Muscle of arm (tissue), 12 donors: ENCODE results near the gene CD58. TPM values are rescaled to one million over a fixed set of nuclear protein-coding genes. Genes with fewer than 3 reads are reported as not detected.

ENCODE experiments used
- DNase-seq: peaks from one replicate; pipeline ENCODE4 v3.0.0-alpha.2; 2013
- polyA plus RNA-seq, 12 donors: library from polyadenylated mRNA; unstranded; fragments of 120-200 nt; gene quantifications; one replicate each; pipeline ENCODE4 v1.2.1, GENCODE V29; 2013; ENCODE audit not compliant: insufficient read length in 12 of 12

Gene CD58
- polyA plus RNA-seq, 12 donors = 10.5 to 19.0 (median 15.0) TPM; not detected in 1

DNA sequence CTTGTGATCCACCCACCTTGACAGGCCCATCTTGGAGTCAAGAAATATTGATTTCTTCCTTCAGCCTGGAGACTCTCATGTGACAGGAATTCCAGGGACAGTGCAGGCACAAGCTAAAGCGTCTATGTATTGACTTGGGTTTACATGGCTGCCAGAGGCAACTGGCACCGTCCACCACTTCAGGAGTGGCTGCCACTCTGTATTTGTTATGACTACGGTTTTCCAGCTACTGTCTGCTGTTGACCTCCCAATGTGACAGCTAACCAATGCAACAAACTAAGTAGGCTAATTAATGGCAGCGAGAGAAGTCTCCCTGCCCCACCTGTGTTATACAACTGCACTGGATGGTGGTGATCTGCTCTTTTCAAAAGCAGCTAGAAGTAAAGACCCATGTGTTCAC is 56.9 kb downstream of the CD58 start:
- no peak for DNase-seq

DNA sequence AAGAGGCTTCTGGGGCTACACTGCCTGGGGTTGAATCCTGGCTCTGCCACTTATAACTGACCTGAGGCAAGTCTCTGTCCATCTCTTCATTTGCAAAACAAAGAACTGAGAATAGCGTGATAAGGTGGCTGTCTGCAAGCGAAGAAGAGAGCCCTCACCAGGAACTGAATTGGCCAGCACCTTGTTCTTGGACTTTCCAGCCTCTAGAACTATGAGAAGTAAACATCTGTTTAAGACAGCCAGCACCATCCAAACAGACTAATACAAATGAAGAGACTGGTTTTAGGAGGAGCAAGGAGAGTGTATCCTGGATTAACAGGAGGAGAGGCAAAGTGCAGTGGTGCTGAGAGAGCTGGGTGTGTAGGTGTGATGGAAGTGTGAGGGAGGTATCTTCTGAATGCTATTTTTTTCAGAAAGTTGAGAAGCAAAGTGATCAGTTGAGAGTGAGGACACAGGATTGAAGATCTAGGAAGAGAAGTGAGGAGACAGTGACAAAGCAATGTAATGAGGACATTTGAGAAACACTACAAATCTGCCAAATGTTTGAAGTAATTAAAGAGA is 59.3 kb downstream of the CD58 start:
- DNase-seq = no peak

DNA sequence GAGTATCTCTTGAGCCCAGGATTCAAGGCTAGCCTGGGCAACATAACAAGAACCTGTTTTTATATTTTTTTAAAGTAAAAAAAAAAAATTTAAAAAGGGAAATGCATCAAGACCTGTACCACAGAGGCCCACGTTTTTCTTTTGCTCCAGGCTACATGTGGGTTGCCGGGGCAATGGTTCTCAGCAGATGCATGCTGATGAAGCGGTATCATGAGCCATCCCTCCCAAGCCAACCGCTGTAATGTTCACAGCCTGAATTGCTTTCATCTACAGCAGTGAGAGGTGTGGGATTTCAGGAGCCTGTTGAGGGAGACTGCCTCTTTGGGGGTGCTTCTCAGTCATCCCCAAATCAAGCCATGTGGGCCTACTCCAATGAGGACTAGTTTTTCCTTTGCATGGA is 60.5 kb downstream of the CD58 start:
- DNase-seq = no peak

DNA sequence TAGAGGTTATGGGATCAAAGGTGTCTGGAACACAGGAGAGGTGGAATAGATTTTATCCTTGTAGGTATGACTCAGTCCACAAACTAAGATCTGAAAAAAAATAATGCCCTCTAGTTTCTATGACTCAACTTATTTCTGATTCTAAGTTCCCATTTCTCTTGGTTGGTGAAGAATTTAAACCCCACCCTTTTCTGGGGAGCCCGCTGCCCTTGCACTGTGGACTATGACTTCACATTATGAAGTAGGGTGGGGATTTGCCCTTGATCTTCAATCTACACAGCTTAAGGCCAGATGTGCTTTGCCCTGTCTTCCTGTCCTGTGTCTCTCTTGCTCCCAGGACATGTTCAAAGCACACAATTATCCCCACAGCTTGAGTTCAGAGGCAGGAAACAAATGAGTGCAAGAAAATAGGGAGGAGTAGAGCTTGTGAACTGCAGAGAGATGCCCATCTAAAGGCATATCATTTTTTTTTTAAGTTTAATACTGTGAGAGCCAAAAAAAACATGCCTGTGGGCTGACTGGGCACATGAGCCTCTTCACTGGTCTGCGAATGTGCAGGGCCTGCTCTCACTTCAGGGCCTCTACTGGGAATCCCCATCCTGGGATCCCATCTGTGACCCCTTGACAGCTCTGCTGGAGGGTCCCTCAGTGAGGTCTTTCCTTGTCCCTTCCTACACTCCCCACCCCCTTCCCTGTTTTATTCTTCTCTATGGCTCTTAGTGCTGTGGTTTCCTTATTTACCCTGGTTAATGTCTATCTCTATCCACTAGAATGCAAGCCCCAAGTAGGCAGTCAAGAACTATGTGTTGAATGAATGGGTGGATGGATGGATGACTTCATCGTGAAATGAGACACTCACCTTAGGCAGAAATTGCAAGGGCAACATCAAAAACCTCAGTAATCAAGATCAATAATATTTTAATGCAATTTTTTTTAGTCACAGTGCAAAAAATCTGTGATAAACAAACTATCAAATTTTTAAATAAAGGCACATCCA is 61.5 kb downstream of the CD58 start:
- DNase-seq = no peak

DNA sequence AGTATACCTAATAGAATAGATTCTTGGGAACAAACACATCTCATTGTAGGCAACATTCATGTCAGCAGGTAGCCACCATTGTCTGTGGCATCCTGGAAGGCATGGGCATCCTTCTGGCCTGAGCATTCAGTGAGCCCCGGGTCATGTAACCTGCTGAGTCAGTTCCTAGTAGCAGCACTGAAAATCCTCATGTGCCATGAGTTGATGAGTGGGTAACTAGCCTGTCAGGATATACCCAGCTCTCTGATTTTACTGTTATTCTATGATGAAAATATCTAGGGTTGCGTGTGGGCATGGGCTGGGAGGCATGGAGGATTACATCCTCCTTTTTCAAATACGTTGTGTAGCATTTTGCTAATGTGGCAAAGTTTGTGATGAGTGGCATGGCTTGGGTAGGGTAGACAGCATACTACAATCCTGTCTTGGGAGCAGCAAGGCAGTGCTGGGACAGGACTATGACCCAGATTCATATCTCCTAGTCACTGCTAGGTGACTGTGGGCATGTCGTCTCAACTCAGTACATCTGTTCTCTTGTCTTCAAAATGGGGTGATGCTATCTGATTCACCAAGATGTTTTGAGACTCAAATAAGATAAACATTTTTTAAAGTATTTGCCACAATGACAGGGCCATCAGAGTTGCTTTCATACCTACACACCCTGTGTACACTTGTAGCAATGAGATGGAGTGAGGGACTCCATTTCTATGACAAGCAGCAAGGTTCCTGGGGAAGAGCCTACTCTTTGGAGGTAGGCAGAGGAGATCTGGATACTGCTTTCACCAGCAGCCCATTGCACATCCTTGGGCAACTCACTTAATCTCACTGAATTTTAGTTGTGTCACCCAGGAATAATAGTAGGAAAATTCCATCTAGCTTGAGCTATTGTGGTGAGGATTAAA is 62.5 kb downstream of the CD58 start:
- DNase-seq = no peak

DNA sequence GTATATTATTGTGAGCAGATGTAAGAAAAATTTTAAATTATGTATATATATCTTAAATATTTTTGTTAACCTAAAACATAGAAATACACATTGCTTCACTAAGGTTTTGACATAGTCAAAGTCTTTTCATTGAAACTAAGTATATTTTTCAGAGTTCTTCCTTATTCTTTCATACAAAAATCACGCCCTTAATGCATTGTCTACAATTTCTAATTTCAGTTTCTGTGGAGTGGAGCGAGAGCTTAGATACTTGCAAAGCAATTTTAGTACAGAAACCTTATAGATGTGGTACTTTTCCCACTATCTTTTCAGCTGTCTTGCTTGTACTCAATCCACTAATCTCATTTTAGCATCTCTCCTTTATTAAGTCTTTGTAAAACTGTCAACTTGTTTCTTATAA is 63.2 kb downstream of the CD58 start:
- DNase-seq = no peak

DNA sequence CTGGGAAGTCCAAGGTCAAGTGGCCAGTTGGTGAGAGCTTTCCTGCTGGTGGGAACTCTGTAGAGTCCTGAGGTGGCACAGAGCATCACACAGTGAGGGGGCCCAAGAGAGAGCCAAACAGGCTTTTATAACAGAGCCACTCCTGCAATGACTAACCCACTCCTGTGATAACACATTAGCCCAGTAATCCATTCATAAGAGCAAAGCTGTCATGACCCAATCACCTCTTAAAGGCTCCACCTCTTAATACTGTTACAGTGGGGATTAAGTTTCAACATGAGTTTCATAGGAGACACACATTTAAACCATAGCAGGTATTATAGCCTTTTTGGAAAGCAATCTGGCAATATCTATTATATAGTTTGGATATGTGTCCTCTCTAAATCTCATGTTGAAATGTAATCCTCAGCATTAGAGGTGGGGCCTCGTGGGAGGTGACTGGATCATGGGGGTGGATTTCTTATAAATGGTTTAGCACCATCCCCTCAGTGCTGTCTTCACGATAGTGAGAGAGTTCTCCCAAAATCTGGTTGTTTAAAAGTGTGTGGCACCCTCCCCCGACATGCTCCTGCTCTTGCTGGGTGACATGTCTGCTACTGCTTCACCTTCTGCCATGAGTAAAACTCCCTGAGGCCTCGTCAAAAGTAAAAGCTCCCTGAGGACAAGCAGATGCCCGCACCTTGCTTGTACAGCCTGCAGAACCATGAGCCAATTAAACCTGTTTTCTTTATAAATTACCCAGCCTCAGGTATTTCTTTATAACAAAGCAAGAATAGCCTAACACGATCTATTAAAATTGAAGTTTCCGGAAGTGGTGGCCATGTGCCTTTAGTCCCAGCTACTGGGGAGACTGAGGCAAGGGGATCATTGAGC is 64.5 kb downstream of the CD58 start:
- DNase-seq = no peak

DNA sequence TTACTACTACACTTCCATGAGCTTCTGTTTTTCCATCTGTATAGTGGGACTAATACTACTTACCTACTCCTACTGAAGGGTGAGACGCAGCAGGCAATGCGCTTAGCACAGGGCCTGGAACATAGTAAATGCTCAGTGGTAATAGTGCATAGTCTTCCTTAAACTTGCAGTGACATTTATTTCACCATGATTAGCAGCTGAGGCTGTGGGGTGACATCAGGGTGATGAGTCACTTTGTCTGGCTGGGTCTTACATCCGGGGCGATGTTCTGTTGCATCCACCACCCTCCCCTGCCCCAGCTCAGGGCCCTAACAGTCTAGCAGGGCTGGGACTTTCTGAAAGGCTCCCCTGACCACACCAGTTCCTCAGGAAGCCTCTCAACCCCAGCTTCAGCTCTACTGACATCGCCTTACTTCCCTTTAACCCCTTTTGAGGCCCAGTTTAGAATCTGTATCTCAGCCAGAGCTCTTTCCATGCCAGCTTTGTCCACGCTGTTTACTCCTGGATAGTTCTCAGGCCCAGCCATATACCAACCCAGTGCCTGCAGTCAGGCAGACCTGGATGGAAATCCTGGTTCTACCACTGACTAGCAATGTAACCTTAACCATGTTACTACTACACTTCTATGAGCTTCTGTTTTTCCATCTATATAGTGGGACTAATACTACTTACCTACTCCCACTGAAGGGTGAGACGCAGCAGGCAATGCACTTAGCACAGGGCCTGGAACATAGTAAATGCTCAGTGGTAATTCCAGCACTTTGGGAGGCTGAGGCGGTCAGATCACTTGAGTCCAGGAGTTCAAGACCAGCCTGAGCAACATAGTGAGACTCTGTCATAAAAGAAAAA is 66.3 kb downstream of the CD58 start:
- DNase-seq = peak; percentile 35

DNA sequence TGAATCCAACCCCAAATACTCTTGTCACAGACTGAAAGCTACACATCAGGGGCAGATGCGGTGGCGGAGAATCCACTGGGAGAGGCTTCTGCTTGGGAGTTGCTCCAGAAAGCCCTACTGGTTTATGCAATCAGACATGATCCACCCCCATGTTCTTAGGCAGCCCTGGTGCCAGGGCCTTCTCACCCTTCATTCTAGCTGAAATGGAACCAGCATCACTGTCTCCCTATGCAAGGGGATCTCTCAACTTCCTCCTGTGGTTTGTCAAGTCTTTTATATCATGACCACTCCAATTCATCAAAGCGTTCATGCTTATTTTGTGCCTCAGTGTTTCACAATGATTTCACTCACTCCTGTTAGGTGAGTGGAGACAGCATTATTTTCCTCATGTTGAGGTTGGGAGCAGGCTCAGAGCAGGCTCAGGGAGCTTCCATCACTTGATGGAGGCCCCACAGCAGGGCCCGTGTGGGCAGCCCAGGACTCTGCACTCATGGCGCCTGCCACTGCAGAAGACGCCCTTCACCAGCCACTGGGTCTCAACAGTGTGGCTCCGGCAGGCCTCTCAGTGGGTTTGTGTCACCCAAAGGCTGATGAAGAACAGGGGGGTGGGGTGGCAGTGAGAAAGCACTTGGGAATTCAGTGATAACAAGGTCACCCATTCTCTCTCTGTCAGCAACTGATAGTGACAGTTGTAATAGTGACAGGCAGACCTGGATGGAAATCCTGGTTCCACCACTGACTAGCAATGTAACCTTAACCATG is 67.1 kb downstream of the CD58 start:
- DNase-seq = no peak

DNA sequence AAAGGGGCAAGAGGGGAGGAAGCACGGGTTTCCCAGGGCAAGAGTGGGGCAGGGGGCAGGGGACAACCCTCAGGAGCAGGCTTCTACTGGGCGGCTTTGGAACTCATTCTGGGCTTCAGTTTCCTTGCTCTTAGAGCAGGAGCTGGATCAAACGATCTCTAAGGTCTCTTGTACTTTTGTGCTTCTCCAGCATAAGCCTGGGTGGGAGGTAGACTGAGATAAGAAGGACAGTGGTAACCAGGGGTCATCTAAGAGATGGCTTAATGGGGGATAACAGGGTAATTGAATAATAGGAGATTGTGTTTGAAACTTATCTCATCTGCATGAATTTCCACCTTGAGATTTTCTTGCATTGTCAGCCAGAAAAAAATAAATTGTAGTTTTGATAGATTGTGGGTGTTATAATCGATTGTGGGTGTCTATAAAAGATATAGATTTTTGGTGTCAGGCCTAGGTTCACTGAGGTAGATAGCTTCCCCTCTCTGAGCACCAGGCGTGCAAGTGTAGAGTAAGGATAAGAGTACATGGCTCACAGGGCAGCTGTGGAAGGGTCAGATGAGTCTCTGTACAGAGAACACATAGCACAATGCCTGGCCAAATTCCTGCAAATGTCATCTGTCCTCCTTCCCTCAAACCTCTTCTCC is 68.0 kb downstream of the CD58 start:
- no peak for DNase-seq

DNA sequence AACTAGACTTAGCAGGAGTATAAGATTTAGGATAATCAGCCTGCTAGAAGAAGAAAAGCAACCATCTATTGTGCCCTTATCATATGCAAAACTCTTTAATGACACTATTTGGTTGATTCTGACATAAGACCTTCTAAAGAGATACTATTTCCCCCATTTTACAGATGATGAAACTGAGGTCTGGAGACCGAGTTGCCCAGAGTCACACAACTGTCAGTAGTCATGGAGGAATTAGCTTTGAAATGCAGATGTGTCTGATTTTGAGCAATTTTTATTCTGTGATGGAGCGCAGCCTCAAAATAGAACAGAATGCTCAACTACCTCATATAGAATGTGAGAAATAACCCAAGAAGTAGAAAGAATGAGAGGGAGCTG is 69.0 kb downstream of the CD58 start:
- no peak for DNase-seq

DNA sequence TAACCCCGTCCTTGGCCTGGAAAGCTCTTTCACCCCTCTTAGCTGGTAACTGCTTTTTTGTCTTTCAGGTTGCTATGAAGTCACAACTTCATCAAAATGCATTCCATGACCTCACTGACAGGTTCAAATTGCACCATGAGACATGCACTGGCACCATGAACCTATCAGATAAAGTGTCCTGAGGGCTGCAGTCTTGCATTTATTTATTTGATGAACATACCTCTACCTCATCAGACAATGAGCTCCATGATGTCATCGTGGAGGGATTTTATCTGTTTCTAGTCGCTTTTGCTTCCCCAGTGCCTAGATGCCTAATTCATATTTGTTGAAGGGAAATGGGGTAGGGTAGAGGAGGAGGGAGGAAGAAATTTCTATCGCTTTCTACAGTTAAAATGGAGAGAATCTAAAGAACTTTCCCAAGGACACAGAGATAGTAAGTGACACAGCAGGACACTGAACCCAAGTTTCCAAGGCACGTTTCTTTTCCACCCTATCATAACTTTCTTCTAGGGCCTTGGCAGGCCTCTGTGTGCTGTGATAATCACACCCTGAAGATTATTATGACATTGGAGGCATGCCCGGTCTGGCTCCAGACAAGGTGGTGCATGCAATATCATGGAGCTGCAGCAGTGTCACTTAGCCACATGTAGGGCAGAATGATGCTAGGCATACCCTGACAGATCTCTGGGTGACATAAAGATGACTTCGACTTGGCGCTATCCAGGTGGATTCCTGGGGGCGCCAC is 69.5 kb downstream of the CD58 start:
- DNase-seq = no peak

DNA sequence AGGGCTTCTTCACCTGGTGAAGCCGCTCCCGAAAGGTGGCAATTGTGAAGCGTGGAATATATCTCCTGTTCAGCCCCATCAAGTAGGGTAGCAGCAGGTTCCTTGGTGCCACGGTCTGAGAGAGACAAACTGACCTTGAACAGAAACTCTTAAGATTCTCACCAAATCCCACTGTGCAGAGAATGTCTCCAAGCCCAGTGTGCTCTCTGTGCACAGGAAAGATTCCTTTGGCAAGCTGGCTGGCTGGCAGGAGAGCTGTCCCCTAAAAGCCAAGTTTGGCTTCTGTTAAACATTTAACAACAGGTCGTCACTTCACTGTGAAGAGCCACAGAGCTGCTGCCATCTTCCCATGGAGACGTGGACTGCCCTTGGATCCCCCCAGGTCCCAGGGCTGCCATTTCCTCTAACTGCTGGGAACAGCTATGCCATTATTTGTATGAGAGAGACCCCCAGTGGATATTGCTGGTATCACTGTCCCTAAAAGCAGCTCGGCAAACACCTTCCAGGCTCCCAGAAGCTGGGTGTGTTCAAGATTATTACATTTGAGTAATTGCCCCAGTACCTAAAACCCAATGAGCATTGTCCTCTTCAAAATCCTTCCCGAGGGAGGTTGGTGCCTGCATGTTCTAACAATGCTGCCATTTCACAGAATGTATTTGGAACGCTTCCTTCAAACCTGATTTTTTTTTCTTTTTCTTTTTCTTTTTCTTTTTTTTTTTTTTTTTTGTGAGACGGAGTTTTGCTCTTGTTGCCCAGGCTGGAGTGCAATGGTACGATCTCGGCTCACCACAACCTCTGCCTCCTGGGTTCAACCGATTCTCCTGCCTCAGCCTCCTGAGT is 71.8 kb downstream of the CD58 start:
- peak; percentile 61 for DNase-seq

DNA sequence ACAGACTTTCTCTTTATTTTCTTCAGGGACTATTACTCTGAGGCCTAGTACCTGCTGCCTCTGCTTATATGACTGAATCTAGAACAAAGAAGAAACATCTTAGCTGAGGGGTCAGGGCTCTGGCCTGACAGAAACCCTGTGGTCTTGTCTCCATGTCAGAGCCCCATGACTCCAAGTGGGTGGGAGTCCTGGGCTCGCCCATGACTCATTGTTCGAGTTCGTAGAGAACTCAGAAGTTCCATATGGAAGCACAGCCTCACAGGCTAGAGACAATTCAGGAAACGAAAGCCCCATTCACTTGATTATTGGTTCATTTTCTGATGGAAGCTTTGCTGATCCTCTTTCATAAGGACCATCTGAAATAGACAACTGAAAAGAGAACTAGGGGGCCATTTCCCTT is 73.2 kb downstream of the CD58 start:
- no peak for DNase-seq

DNA sequence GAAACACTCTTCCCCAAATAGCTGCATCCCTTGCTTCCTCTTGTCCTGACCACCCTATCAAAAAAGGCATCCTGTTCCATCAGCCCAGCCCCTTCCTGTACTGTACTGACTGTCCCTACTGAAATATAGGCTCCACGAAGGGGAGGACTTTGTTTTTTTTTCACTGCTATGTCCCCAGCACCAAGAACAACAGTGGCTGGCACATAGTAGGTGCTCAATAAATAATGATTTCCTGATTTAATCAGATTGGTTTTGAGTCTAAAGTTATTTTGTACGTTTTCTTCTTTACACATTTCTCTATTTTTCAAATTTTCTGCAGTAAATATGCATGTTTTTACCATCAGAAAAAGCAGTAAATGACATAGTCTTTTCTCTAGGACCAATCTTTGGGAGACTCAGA is 73.9 kb downstream of the CD58 start:
- no peak for DNase-seq

DNA sequence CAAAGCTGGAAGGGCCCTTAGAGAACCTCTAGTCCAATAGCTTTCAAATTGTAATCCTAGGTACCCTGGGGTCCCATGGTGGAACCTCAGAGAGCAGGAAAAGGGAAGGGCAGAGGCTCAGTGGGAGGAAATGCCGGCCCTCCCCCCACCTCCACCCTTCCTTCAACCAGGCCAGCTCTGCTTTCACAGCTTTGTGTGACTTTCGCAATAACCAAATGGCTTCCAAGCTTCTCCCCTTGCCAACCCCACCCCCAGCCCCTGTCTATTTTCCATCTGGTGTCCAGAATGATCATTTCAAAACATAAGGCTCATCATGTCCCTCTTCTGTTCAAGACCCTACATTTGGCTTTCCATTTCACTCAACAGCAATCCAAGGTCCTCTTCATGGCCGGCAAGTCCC is 74.4 kb downstream of the CD58 start:
- no peak for DNase-seq

DNA sequence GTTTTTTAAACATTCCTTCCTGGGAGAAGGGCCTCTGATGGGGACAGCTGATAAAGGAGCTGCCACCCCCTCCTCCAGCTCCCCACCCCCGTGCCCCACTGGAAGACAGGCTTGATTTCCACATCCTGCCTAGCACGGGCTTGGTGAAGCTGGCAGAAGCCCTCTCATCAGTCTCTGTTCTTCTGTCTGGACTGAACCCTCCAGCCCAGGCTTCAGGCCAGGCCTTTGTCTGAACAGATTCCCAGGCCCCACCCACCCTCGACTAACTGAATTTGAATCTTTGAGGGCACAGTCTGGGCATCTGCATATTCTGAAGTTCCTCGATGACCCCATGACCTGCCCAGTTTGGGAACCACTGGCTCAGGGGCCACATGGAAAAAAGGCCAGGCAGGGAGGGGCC is 75.3 kb downstream of the CD58 start:
- DNase-seq = no peak
